ENCODE data around the gene CCNE1.

GRCh38 chr19:29817316-29817715 lies 5.5 kb downstream of the CCNE1 start:
- no peak for TF ChIP-seq CTCF (IDR thresholded peaks at IDR 0.05)
- TF ChIP-seq POLR2A (IDR thresholded peaks at IDR 0.05) = no peak
